Brain microvascular endothelial cell (primary cell): Measurements from ENCODE around the gene THSD4.

Experiments used
- DNase-seq: peaks from one replicate; pipeline ENCODE4 v3.0.0-alpha.2; 2020
- H3K27ac ChIP-seq: fragments of 250-450 bp; sonication (Bioruptor Pico); 2 replicates; pipeline ENCODE4 v1.5.1; 2020; ENCODE audit warnings: mild to moderate bottlenecking, moderate library complexity
- H3K27me3 ChIP-seq: fragments of 250-450 bp; sonication (Bioruptor Pico); replicated peaks from 2 replicates; pipeline ENCODE4 v1.5.1; 2020; ENCODE audit warnings: mild to moderate bottlenecking
- H3K36me3 ChIP-seq: fragments of 250-450 bp; sonication (Bioruptor Pico); replicated peaks from 2 replicates; pipeline ENCODE4 v1.5.1; 2020; ENCODE audit warnings: mild to moderate bottlenecking
- H3K4me3 ChIP-seq: 2 replicates; pipeline ENCODE4 v1.5.1; 2011; ENCODE audit warnings: low read depth, mild to moderate bottlenecking, control low read depth, low read length, moderate library complexity
- in situ Hi-C: cut with HindIII; loops from 2 replicates; pipeline ENCODE4 v1.10.0; 2017; ENCODE audit warnings: low sequenced_read_pairs, low pct_ligation_motif_present
- TF ChIP-seq, protein P1 (sequence below): IDR thresholded peaks from 2 replicates; pipeline ENCODE4 v1.5.1; 2011; ENCODE audit warnings: low read depth, mild to moderate bottlenecking, moderate library complexity, low read length, control low read depth, inconsistent platforms; ENCODE audit errors: missing control alignments

The THSD4 gene

DNA sequence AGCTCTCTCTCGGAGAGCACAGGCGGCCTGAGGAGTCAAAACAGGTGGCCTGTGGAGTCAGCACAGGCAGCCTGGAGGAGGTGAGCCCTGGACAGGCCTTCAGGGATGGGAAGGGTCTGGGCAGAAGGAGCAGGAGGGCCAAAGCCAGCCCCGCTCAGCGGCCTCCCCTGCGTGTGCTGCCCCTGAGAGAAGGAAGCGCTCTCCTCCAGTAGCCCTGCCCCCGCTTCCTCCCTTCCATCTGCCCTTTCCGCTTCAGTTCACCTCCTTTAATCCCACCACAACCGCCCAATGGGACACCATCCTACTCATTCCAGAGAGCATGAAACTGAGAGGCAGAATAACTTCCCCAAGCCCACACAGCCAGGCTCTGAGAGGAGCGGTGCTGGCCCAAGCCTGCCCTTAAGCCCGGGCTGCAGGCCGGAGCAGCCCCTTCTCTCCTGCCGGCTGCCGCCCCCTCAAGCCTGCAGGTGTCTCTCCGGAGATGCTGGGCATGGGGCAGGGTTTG lies 691.9 kb downstream of the THSD4 start:
- Histone ChIP-seq H3K27ac (no peak overlapping the region), H3K27me3 (no peaks in the 10 kb centered on the region), H3K36me3 (no peaks in the 10 kb centered on the region), H3K4me3 (no peak overlapping the region)
- DNase-seq: no peak
- in situ Hi-C loops: no loop called here
- TF ChIP-seq, protein P1, sequence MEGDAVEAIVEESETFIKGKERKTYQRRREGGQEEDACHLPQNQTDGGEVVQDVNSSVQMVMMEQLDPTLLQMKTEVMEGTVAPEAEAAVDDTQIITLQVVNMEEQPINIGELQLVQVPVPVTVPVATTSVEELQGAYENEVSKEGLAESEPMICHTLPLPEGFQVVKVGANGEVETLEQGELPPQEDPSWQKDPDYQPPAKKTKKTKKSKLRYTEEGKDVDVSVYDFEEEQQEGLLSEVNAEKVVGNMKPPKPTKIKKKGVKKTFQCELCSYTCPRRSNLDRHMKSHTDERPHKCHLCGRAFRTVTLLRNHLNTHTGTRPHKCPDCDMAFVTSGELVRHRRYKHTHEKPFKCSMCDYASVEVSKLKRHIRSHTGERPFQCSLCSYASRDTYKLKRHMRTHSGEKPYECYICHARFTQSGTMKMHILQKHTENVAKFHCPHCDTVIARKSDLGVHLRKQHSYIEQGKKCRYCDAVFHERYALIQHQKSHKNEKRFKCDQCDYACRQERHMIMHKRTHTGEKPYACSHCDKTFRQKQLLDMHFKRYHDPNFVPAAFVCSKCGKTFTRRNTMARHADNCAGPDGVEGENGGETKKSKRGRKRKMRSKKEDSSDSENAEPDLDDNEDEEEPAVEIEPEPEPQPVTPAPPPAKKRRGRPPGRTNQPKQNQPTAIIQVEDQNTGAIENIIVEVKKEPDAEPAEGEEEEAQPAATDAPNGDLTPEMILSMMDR: no peak

DNA sequence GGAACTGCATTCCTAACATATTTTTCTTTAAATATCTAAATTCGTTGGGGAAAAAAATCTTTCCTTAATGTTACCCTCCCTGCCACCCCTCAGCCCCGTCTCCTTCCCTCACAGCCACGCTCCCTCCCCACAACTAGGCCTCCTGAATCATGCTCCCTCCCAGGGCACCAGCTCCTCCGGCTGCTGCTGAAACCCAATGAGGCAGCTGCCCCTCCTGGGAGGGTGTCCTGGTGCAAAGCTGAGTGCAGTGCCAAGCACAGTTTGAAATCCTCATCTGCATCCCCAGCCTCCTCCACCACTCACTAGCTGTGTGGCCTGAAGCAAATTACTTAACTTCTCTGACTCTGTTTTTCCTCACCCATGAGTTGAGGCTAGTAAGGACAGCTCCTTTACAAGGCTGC lies 692.4 kb downstream of the THSD4 start:
- TF ChIP-seq, protein P1: no peak
- DNase-seq: no peak
- no peaks in the 10 kb centered on the region for H3K27me3 ChIP-seq
- no peak overlapping the region for H3K27ac ChIP-seq
- H3K36me3 ChIP-seq: no peaks in the 10 kb centered on the region
- in situ Hi-C loops: no loop called here
- no peak overlapping the region for H3K4me3 ChIP-seq

DNA sequence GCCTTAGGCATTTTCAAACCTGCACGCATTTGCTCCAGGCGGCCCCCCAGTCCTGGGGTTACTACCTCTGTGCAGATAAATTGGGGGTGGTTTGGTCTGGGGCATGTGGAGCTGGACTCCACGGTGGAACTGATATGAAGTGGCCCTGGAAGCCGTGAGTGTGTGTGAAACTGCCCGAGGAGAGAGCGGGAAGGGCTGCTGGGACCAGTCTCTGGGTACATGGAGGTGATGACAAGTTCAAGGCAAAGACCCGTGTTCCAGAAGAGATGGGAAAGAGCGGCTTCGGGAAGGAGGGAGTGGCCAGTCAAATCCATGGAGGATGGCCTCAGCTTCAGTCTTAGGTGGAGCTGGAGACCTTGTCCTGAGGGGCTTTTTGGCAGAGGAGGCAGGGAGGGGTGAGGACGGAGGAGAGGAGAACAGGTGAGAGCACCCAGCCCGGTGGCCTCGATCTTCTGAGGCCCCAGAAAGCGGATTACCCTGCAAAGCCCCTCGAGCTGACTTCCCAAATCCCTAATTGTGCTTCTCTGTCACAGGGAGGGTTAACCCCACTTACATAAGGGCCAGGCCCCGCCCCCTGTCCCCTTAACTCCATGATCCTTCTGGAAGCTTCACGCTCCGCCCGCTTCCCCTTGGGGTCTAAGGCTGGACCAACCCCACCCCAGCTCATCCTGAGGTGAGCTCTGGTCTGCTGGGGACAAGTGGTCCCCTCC lies 693.2 kb downstream of the THSD4 start:
- Histone ChIP-seq H3K4me3 (no peak overlapping the region), H3K36me3 (no peaks in the 10 kb centered on the region), H3K27me3 (no peaks in the 10 kb centered on the region), H3K27ac (no peak overlapping the region)
- TF ChIP-seq, protein P1: no peak
- in situ Hi-C loops: no loop called here
- DNase-seq: no peak

DNA sequence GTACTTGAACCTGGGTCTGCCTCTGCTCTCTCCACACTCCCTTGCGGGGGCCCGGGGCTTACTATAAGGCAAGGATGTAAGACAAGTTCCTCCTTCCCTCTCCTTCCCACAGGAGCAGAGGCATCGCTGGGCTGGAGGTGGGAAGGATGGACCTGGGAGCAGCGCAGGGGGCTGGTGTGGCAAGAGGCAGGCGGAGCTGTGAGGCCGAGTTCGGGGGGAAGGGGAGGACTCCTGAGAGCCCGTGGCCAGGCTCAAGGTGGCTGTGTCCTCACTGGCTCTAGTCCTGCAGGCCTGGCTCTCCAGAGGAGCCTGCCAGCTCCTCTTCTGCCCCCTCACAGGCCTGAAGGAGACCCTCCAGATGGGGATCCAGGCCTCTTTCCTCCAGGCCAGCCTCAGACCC lies 694.1 kb downstream of the THSD4 start:
- H3K4me3 ChIP-seq: no peak overlapping the region
- no peak overlapping the region for H3K27ac ChIP-seq
- in situ Hi-C loops: no loop called here
- no peak for DNase-seq
- no peaks in the 10 kb centered on the region for H3K36me3 ChIP-seq
- TF ChIP-seq, protein P1: no peak
- H3K27me3 ChIP-seq: no peaks in the 10 kb centered on the region

DNA sequence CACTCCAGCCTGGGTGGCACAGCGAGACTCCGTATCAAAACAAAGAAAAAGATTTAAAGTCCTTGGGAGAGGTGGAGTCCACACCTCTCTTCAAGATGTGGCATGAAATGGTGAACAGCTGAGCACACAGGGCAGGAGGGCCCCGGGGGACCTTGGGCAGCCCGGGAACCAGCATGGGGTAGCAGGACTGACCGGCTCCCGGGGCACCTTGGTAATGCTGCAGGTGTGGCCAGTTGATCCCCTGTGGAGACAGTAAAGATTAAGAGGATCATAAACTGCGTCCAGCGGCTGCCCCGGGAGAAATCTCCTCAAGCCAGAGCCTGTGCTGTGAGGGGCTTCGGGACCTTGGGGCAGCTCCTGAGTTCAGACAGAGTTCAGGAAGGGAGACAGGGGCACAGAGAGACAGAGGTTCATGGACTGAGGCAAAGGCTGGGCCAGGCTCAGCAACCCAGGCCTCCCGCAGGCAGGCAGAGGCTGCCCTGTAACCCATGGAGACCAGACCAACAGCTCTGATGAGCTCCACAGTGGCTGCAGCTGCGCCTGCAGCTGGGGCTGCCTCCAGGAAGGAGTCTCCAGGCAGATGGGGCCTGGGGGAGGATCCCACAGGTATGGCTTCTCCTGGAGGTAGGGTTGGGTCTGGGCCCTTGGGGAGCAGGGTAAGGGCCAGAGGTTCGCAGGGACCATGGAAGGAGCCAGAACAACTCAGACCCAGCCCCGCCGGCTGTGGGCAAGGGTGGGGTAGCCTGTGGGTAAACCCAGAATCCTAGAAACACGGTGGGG lies 695.2 kb downstream of the THSD4 start, which contains the start of gene NR2E3:
NR2E3 (plus strand) TSS at position 299 of the 780 bp plus-strand sequence; CDS start at position 489, 190 bp downstream.
- TF ChIP-seq, protein P1: no peak
- H3K27me3 ChIP-seq: no peaks in the 10 kb centered on the region
- in situ Hi-C loops: no loop called here
- no peak within 1 kb of the TSS for H3K4me3 ChIP-seq
- H3K36me3 ChIP-seq: no peaks in the 10 kb centered on the region
- no peak for DNase-seq
- no peak within 1 kb of the TSS for H3K27ac ChIP-seq
